ENCODE data around the gene MTFMT. TPM values are rescaled to one million over a fixed set of nuclear protein-coding genes. Genes with fewer than 3 reads are reported as not detected.

The MTFMT gene
- total and polyA plus RNA-seq, 2 of the 13 experiments (the other 11 are each of a cell fraction or from before 2014, with no cell fraction given), result 9.9 to 23.2 TPM

DNA sequence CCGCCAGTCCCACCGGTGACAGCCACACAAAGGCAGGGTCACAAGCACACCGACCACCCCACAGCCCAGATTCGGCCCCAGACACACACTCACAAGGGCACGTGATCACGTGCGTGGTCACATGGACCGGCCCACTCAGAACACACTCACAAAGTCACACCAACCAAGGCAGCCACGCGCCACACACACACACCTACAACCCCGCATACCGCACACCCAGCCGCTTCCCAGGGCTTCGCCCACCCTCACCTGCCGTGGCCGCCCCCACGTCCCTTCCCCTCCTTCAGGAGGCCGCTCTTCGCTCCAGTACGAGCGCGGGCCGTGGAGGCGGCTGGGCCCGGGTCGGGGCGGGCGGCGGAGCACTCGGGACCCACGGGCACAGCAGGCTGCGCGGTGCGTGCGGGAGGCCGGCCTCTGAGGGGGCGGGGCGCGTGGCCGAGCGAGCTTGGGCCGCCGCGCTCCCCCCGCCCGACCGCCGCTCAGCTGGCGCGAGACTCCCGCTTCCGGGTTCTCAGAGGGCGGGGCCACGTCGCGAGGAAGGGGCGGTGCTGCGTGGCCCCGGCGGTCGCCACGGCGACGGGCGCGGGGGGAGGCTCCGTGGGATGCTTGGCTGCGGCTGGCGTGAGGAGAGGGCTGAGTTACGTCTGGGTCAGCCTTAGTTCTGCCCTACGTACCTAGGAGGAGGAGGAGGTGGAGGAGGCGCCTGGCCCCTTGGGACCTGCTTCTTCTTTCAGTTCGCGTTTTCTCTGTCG is 39.8 kb downstream of the MTFMT start, which contains the start of gene SPG21 (continued):
- no peak for TF ChIP-seq ZNF567 (CRISPR knock-in tag; IDR thresholded peaks at IDR 0.05; ENCODE audit: borderline replicate concordance)
- TF ChIP-seq PRDM10 (CRISPR knock-in tag; IDR thresholded peaks at IDR 0.05; ENCODE audit: low read depth), result no peak
- TF ChIP-seq EEA1 (CRISPR knock-in tag; IDR thresholded peaks at IDR 0.05; ENCODE audit: borderline replicate concordance), result no peak
- no peak for TF ChIP-seq FOXO1 (CRISPR knock-in tag; IDR thresholded peaks at IDR 0.05)
- TF ChIP-seq KAT7 (CRISPR knock-in tag; IDR thresholded peaks at IDR 0.05; ENCODE audit: borderline replicate concordance), result peak; percentile 69; the same call in 1 of the 2 replicates
- TF ChIP-seq RCOR2 (CRISPR knock-in tag; IDR thresholded peaks at IDR 0.05), result no peak
- no peak for TF ChIP-seq HDAC6 (IDR thresholded peaks at IDR 0.05; ENCODE audit: low read depth, low read length)
- peak; percentile 94 for TF ChIP-seq SALL2 (CRISPR knock-in tag; IDR thresholded peaks at IDR 0.05)
- TF ChIP-seq POLR2A (IDR thresholded peaks at IDR 0.05; ENCODE audit: insufficient read depth in 1 of 2, low read depth in 2 of 2, low read length in 2 of 2), result peak; percentile 40 to 53; a peak in 3 of 4 replicates
- TF ChIP-seq, protein P1, sequence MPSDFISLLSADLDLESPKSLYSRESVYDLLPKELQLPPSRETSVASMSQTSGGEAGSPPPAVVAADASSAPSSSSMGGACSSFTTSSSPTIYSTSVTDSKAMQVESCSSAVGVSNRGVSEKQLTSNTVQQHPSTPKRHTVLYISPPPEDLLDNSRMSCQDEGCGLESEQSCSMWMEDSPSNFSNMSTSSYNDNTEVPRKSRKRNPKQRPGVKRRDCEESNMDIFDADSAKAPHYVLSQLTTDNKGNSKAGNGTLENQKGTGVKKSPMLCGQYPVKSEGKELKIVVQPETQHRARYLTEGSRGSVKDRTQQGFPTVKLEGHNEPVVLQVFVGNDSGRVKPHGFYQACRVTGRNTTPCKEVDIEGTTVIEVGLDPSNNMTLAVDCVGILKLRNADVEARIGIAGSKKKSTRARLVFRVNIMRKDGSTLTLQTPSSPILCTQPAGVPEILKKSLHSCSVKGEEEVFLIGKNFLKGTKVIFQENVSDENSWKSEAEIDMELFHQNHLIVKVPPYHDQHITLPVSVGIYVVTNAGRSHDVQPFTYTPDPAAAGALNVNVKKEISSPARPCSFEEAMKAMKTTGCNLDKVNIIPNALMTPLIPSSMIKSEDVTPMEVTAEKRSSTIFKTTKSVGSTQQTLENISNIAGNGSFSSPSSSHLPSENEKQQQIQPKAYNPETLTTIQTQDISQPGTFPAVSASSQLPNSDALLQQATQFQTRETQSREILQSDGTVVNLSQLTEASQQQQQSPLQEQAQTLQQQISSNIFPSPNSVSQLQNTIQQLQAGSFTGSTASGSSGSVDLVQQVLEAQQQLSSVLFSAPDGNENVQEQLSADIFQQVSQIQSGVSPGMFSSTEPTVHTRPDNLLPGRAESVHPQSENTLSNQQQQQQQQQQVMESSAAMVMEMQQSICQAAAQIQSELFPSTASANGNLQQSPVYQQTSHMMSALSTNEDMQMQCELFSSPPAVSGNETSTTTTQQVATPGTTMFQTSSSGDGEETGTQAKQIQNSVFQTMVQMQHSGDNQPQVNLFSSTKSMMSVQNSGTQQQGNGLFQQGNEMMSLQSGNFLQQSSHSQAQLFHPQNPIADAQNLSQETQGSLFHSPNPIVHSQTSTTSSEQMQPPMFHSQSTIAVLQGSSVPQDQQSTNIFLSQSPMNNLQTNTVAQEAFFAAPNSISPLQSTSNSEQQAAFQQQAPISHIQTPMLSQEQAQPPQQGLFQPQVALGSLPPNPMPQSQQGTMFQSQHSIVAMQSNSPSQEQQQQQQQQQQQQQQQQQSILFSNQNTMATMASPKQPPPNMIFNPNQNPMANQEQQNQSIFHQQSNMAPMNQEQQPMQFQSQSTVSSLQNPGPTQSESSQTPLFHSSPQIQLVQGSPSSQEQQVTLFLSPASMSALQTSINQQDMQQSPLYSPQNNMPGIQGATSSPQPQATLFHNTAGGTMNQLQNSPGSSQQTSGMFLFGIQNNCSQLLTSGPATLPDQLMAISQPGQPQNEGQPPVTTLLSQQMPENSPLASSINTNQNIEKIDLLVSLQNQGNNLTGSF (CRISPR knock-in tag; IDR thresholded peaks at IDR 0.05), result no peak
- no peak for TF ChIP-seq RORA (CRISPR knock-in tag; IDR thresholded peaks at IDR 0.05)
- no peak for TF ChIP-seq ZNF33B (CRISPR knock-in tag; IDR thresholded peaks at IDR 0.05)
- peak; percentile 73; the same call in 1 of the 2 replicates for TF ChIP-seq ZC3H13 (CRISPR knock-in tag; IDR thresholded peaks at IDR 0.05)
- TF ChIP-seq BHLHE40 (IDR thresholded peaks at IDR 0.05; ENCODE audit: low read length), result peak; percentile 86
- TF ChIP-seq, protein P2, sequence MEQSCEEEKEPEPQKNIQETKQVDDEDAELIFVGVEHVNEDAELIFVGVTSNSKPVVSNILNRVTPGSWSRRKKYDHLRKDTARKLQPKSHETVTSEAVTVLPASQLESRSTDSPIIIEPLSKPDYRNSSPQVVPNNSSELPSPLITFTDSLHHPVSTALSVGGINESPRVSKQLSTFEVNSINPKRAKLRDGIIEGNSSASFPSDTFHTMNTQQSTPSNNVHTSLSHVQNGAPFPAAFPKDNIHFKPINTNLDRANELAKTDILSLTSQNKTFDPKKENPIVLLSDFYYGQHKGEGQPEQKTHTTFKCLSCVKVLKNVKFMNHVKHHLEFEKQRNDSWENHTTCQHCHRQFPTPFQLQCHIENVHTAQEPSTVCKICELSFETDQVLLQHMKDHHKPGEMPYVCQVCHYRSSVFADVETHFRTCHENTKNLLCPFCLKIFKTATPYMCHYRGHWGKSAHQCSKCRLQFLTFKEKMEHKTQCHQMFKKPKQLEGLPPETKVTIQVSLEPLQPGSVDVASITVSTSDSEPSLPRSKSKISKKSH (CRISPR knock-in tag; IDR thresholded peaks at IDR 0.05; ENCODE audit: borderline replicate concordance), result peak; percentile 61
- TF ChIP-seq HDAC1 (CRISPR knock-in tag; IDR thresholded peaks at IDR 0.05), result peak; percentile 72
- TF ChIP-seq SP2 (CRISPR knock-in tag; IDR thresholded peaks at IDR 0.05), result no peak
- TF ChIP-seq ZNF343 (CRISPR knock-in tag; IDR thresholded peaks at IDR 0.05), result no peak
- TF ChIP-seq HNF4A (CRISPR knock-in tag; IDR thresholded peaks at IDR 0.05), result no peak
